Keratinocyte (primary cell): Measurements from ENCODE around the gene MADD.

Experiments
- EZH2 ChIP-seq: IDR thresholded peaks from one replicate; pipeline ENCODE4 v1.6.1; 2012; ENCODE audit warnings: inconsistent platforms, mild to moderate bottlenecking, low read length, moderate library complexity
- TF ChIP-seq, protein P1 (sequence below), 3 experiments: IDR thresholded peaks in 1 of 3; conservative IDR thresholded peaks in 1 of 3; optimal IDR thresholded peaks in 1 of 3; 2 replicates in 2 of 3; 3 replicates in 1 of 3; pipeline versions ENCODE3 to v1.5.1; 2011; ENCODE audit warnings: low read length in 3 of 3, mild to moderate bottlenecking in 3 of 3, moderate library complexity in 2 of 3, control low read depth in 1 of 3, inconsistent platforms in 1 of 3; ENCODE audit not compliant: insufficient read depth in 2 of 3; ENCODE audit errors: extremely low read depth in 1 of 3

- TF ChIP-seq, protein P1, sequence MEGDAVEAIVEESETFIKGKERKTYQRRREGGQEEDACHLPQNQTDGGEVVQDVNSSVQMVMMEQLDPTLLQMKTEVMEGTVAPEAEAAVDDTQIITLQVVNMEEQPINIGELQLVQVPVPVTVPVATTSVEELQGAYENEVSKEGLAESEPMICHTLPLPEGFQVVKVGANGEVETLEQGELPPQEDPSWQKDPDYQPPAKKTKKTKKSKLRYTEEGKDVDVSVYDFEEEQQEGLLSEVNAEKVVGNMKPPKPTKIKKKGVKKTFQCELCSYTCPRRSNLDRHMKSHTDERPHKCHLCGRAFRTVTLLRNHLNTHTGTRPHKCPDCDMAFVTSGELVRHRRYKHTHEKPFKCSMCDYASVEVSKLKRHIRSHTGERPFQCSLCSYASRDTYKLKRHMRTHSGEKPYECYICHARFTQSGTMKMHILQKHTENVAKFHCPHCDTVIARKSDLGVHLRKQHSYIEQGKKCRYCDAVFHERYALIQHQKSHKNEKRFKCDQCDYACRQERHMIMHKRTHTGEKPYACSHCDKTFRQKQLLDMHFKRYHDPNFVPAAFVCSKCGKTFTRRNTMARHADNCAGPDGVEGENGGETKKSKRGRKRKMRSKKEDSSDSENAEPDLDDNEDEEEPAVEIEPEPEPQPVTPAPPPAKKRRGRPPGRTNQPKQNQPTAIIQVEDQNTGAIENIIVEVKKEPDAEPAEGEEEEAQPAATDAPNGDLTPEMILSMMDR (optimal IDR thresholded peaks at IDR 0.05 in 1 of 3, IDR thresholded peaks at IDR 0.05 in 1 of 3, conservative IDR thresholded peaks at IDR 0.05 in 1 of 3; ENCODE audit: extremely low read depth in 1 of 3, insufficient read depth in 2 of 3, low read length in 3 of 3) = no peak
- TF ChIP-seq EZH2 = no peak
Measured at GRCh38 chr11:47359162-47359561, 89.2 kb downstream of the MADD start.
